Liver (tissue), 9 donors: ENCODE measurements around the gene ZNF587B. TPM values are rescaled to one million over a fixed set of nuclear protein-coding genes. Genes with fewer than 3 reads are reported as not detected.
"Not testable (repeated sequence)": the region's sequence is repeated elsewhere in the genome, so short reads cannot be mapped to it uniquely, and the experiment has no call there.

Experiments used
- DNase-seq: peaks from one replicate; pipeline ENCODE4 v3.0.0-alpha.2; 2017; ENCODE audit warnings: low spot score
- H3K27ac ChIP-seq, 2 donors: one replicate each; pipeline ENCODE4 v1.7.0; 2013; ENCODE audit warnings: inconsistent platforms in 2 of 2, low read length in 2 of 2, control low read depth in 1 of 2, low read depth in 1 of 2, mild to moderate bottlenecking in 1 of 2
- H3K27me3 ChIP-seq, 4 donors: one replicate each; pipeline versions ENCODE4 v1.6.1 to v1.7.0; 2013; ENCODE audit warnings: low read length in 3 of 4, inconsistent platforms in 1 of 4, mild to moderate bottlenecking in 1 of 4, moderate library complexity in 1 of 4; ENCODE audit not compliant: control insufficient read depth in 4 of 4, insufficient read depth in 4 of 4
- H3K36me3 ChIP-seq, 4 donors: one replicate each; pipeline versions ENCODE4 v1.6.1 to v1.7.0; 2013; ENCODE audit warnings: low read length in 3 of 4, mild to moderate bottlenecking in 3 of 4, low read depth in 1 of 4, moderate library complexity in 1 of 4; ENCODE audit not compliant: control insufficient read depth in 4 of 4, insufficient read depth in 3 of 4
- H3K4me1 ChIP-seq, 4 donors: one replicate each; pipeline versions ENCODE4 v1.6.1 to v1.7.0; 2013; ENCODE audit warnings: low read length in 3 of 4, mild to moderate bottlenecking in 3 of 4, moderate library complexity in 1 of 4; ENCODE audit not compliant: control insufficient read depth in 4 of 4, insufficient read depth in 4 of 4
- H3K4me3 ChIP-seq, 3 donors: one replicate each; pipeline versions ENCODE4 v1.6.1 to v1.7.0; 2013; ENCODE audit warnings: low read length in 3 of 3, control low read depth in 1 of 3, low read depth in 1 of 3, mild to moderate bottlenecking in 1 of 3
- H3K9ac ChIP-seq, 2 donors: one replicate each; pipeline ENCODE4 v1.7.0; 2013; ENCODE audit warnings: low read length in 2 of 2, mild to moderate bottlenecking in 2 of 2, moderate library complexity in 2 of 2, control low read depth in 1 of 2, low read depth in 1 of 2
- H3K9me3 ChIP-seq, 4 donors: one replicate each; pipeline versions ENCODE4 v1.6.1 to v1.7.0; 2013; ENCODE audit warnings: low read length in 3 of 4; ENCODE audit not compliant: control insufficient read depth in 4 of 4
- EGR1 ChIP-seq, 2 donors: IDR thresholded peaks; 2 replicates each; pipeline ENCODE4 v1.6.1; 2016 to 2018; ENCODE audit warnings: antibody characterized with exemption in 2 of 2, low read depth in 2 of 2
- FOXA1 ChIP-seq: IDR thresholded peaks from 2 replicates; pipeline ENCODE4 v1.6.1; 2016; ENCODE audit warnings: antibody characterized with exemption
- GABPA ChIP-seq, 2 donors: IDR thresholded peaks in 1 of 2; conservative IDR thresholded peaks in 1 of 2; 2 replicates each; pipeline ENCODE4 v1.6.1; 2016; ENCODE audit warnings: antibody characterized with exemption in 2 of 2, mild to moderate bottlenecking in 1 of 2, moderate library complexity in 1 of 2
- HNF4A ChIP-seq, 2 donors: conservative IDR thresholded peaks; 2 replicates each; pipeline ENCODE4 v1.6.1; 2016; ENCODE audit warnings: antibody characterized with exemption in 2 of 2, mild to moderate bottlenecking in 2 of 2
- RXRA ChIP-seq, 2 donors: IDR thresholded peaks; 2 replicates each; pipeline ENCODE4 v1.6.1; 2017 to 2018; ENCODE audit warnings: antibody characterized with exemption in 2 of 2, mild to moderate bottlenecking in 1 of 2
- YY1 ChIP-seq: IDR thresholded peaks from 2 replicates; pipeline ENCODE4 v1.6.1; 2016; ENCODE audit warnings: antibody characterized with exemption, mild to moderate bottlenecking
- WGBS: extraction: QIAGEN DNeasy Blood & Tissue Kit; methylation state at CpG from one replicate; pipeline ENCODE4 v1.1.7; 2013; 5-methylcytosine and 5-hydroxymethylcytosine counted together
- polyA plus RNA-seq, 2 donors: library from polyadenylated mRNA; stranded (reverse) in 1 of 2; unstranded in 1 of 2; fragments of 200-250 nt in 1 of 2; fragments of >200 nt in 1 of 2; fragmentation: Nextera tagmentation in 1 of 2; extraction: Ambion mirVana in 1 of 2; gene quantifications; one replicate each; pipeline versions ENCODE4 v1.2.1 to v1.2.3, GENCODE V29; 2013 to 2015
- total RNA-seq, 2 donors: library from RNA; depleted of rRNA; stranded (reverse); fragments of >200 nt; gene quantifications; one replicate each; pipeline ENCODE4 v1.2.3, GENCODE V29; 2014
- donor health status: healthy.
- donor health status: healthy.
- donor health status: healthy.
- donor health status: healthy.
- donor health status: healthy.

ZNF587B gene
- total and polyA plus RNA-seq, 4 donors = 3.0 to 30.2 (median 6.9) TPM

- H3K9me3 ChIP-seq, H3K27me3 ChIP-seq, DNase-seq, H3K36me3 ChIP-seq, H3K9ac ChIP-seq, H3K27ac ChIP-seq: not testable (repeated sequence)
- WGBS = 40% methylated on average over 3 of the region's 3 CpGs
- peak in 1 of 2 donors; percentile 6 for TF ChIP-seq HNF4A (conservative IDR thresholded peaks at IDR 0.05)
- H3K4me3 ChIP-seq = peak overlapping the region in 2 of 3 donors; percentile 84 to 98
- peaks cover 3 to 16% (median 13%) of the 10 kb centered on the region in 4 donors for H3K4me1 ChIP-seq
These were observed 9.0 kb upstream of the ZNF587B start for GRCh38 chr19:57821095-57821494.

DNA sequence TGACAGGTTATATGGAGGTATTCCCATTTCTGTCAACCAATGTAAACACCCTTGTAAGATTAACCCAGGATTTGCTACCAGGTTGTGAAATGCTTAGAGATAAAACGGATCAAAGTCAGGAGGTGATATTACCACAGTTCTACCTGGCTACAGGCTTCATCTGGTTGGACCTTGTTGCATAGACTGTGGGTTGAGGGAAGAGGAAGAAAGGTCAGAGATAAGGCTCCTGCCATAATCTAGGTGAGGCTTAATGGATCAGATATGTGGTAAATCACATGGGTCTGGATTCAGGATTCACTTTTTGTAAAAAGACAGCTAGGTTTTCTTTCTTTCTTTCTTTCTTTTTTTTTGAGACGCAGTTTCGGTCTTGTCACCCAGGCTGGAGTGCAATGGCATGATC lies 8.6 kb upstream of the ZNF587B start:
- H3K4me3 ChIP-seq, H3K36me3 ChIP-seq, H3K9ac ChIP-seq, DNase-seq, H3K27me3 ChIP-seq, H3K27ac ChIP-seq, H3K9me3 ChIP-seq: not testable (repeated sequence)
- peak in 1 of 2 donors; percentile 48 for TF ChIP-seq RXRA (IDR thresholded peaks at IDR 0.05)
- TF ChIP-seq HNF4A (conservative IDR thresholded peaks at IDR 0.05) = peak; percentile 43 to 54
- peaks cover 3 to 16% (median 13%) of the 10 kb centered on the region in 4 donors for H3K4me1 ChIP-seq
- 81% methylated on average over 3 of the region's 3 CpGs for WGBS

DNA sequence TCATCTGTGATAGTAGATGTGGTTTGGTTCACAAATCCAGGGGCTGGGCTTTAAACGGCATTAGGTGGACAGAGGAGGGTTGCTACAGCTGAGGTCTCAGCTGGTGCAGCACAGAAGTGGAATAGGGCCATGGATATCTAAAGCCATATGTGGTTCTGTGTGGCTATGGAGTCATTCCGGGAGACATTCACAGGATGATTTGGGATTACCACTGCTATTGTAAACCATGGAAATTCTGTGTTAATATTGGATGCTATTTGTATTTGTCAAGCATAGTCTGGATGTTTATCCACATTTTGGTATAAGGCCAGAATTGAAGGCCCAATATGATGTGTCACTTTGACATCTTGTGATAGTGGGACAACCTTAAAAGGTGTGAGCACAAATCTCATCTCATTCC lies 6.9 kb upstream of the ZNF587B start:
- not testable (repeated sequence) for H3K9me3 ChIP-seq, H3K27ac ChIP-seq, H3K36me3 ChIP-seq, DNase-seq, H3K4me3 ChIP-seq, H3K9ac ChIP-seq, H3K27me3 ChIP-seq
- H3K4me1 ChIP-seq = peaks cover 3 to 16% (median 13%) of the 10 kb centered on the region in 4 donors
- WGBS = 62% methylated on average over 2 of the region's 2 CpGs

DNA sequence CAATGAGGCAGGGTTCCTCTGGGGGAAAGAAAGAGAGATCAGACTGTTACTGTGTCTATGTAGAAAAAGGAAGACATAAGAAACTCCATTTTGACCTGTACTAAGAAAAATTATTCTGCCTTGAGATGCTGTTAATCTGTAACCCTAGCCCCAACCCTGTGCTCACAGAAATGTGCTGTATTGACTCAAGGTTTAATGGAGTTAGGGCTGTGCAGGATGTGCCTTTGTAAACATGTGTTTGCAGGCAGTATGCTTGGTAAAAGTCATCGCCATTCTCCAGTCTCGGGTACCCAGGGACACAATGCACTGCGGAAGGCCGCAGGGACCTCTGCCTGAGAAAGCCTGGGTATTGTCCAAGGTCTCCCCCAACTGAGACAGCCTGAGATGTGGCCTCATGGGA lies 6.5 kb upstream of the ZNF587B start:
- H3K36me3 ChIP-seq, DNase-seq, H3K27me3 ChIP-seq, H3K4me3 ChIP-seq, H3K9me3 ChIP-seq, H3K27ac ChIP-seq, H3K9ac ChIP-seq: not testable (repeated sequence)
- H3K4me1 ChIP-seq = peaks cover 3 to 16% (median 13%) of the 10 kb centered on the region in 4 donors
- WGBS = 71% methylated on average over 4 of the region's 4 CpGs

DNA sequence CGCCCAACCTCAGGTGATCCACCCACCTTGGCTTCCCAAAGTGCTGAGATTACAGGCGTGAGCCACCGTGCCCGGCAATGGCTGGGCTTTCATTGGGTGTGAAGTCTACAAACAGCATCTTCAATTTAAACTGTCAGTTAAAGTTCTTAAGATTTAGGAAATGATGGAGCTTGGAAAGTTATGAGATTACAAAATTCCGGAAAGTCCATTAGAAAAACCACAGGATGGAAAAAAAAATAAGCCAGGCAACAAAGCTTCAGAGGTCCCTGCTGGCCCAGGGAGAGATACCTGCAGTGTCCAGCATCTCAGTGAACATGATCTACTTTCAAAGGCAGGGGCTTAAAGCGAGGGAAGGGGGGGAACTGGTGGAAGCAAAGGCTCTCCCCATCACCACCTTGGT lies 4.6 kb upstream of the ZNF587B start:
- Histone ChIP-seq H3K27ac (no peak overlapping the region), H3K36me3 (no peaks in the 10 kb centered on the region), H3K4me1 (peaks cover 3 to 12% (median 10%) of the 10 kb centered on the region in 4 donors), H3K4me3 (no peak overlapping the region), H3K9me3 (no peaks in the 10 kb centered on the region), H3K27me3 (no peaks in the 10 kb centered on the region), H3K9ac (no peak overlapping the region)
- TF ChIP-seq GABPA (IDR thresholded peaks at IDR 0.05 in 1 of 2, conservative IDR thresholded peaks at IDR 0.05 in 1 of 2) (no peak), HNF4A (conservative IDR thresholded peaks at IDR 0.05) (no peak), FOXA1 (no peak), YY1 (no peak), EGR1 (IDR thresholded peaks at IDR 0.05; ENCODE audit: low read depth in 2 of 2) (no peak)
- 96% methylated on average over 6 of the region's 6 CpGs for WGBS
- no peak for DNase-seq
